Adrenal gland (tissue), 5 donors: ENCODE data around the gene HBS1L.

Experiments
- CTCF ChIP-seq, 6 experiments: fragments of 450-650 bp in 4 of 6; fragments of 200-600 bp in 2 of 6; sonication (generic) in 1 of 6; IDR thresholded peaks; 1 replicate in 5 of 6; 2 replicates in 1 of 6; pipeline versions ENCODE4 v1.5.1 to v1.8.0; 2016 to 2021; ENCODE audit warnings: antibody characterized with exemption in 6 of 6, mild to moderate bottlenecking in 2 of 6, moderate library complexity in 1 of 6
- POLR2A ChIP-seq, 2 donors: fragments of 450-650 bp; IDR thresholded peaks; one replicate each; pipeline ENCODE4 v1.6.1; 2017; ENCODE audit warnings: antibody characterized with exemption in 2 of 2, mild to moderate bottlenecking in 2 of 2, moderate library complexity in 1 of 2
- donor health status: DM: no; HTN: no; CAD: no.

DNA sequence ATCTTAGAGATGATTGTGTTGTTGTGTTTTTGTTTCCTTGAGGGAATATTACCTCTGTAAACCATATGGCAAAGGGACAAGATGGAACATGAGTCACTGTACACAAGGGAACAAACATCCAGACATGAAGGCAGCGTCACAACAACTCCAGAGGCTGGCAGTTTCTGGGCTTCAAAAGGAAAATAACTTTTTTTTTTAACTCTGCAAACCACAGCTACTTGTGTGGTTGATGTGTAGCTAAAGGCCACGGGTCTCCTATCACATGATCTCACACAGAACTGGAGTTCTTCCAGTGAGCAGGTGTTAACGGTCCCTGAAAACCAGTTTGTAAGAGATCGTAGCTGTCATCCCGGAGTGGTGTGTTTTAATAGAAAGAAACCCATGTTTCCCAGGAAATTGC lies 33.2 kb upstream of the HBS1L start:
- no peak for TF ChIP-seq CTCF (IDR thresholded peaks at IDR 0.05)
- no peak for TF ChIP-seq POLR2A (IDR thresholded peaks at IDR 0.05)
